ENCODE results near the gene EMC10.
A peak's percentile ranks its signal among the peaks of the same experiment; 100 is the strongest.
"Not testable (repeated sequence)": the region's sequence is repeated elsewhere in the genome, so short reads cannot be mapped to it uniquely, and the experiment has no call there.

EMC10 gene

GRCh38 chr19:50516456-50516855 is 40.1 kb downstream of the EMC10 start:
- no peak for DNase-seq

- DNase-seq, result no peak
Observed at GRCh38 chr19:50516964-50517703, 40.8 kb downstream of the EMC10 start.

DNA sequence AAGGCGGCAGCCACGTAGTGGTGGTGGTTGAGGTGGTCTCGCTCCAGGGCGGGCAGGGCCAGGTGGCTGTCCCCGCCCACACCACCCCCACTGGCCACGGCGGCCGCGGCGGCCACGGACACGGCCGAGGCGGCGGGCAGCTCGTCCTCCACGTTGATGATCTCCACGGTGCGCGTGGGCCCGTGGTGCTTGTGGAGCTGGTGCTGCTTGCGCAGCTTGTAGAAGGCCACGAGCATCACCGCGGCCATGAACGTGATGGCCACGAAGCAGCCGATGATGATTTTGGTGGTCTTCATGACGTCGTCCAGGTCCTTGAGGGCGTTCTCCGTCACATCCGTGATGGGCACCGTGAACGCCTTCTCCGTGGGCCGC is 41.4 kb downstream of the EMC10 start:
- no peak for DNase-seq

GRCh38 chr19:50518091-50519005 is 42.0 kb downstream of the EMC10 start:
- DNase-seq, result no peak

- DNase-seq, result no peak
Observed at GRCh38 chr19:50519006-50519575, 42.8 kb downstream of the EMC10 start.

- DNase-seq, result no peak
Observed at GRCh38 chr19:50520822-50521465, 44.6 kb downstream of the EMC10 start.

GRCh38 chr19:50522881-50523280 is 46.6 kb downstream of the EMC10 start:
- DNase-seq, result no peak

DNA sequence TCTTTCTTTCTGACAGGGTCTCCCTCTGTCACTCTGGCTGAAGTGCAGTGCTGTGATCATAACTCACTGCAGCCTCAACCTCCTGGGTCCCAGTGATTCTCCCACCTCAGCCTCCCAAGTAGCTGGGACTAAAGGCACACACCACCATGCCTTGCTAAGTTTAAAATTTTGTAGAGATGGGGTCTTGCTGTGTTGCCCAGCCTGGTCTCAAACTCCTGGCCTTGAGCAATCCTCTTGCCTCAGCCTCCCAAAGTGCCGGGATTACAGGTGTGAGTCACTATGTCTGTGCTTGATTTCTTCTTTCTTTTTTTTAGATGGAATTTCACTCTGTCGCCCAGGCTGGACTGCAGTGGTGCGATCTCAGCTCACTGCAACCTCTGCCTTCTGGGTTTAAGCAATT is 51.7 kb downstream of the EMC10 start:
- not testable (repeated sequence) for DNase-seq

DNA sequence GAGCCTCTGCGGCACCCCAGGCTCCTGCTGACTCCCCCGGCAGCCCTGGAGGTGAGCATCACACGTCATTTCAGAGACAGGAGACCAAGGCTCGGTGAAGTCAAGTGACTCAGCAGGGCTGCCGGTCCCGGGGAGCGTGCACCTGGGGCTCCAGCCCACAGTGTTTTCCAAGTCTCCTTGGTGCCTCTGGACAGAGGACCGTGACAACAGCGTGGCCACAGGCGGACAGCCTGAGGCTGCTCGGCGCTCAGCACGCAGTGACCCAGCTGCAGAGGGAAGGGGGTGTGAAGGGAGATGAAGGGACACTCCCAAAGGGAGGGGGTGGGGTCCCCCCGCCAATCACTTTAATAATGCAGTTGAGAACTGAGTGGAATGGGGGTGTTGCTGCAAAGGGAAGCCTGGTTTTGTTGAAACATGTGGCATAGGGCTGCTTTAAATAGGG is 54.9 kb downstream of the EMC10 start:
- DNase-seq, result no peak

GRCh38 chr19:50532952-50533351 is 56.6 kb downstream of the EMC10 start:
- DNase-seq, result no peak

DNA sequence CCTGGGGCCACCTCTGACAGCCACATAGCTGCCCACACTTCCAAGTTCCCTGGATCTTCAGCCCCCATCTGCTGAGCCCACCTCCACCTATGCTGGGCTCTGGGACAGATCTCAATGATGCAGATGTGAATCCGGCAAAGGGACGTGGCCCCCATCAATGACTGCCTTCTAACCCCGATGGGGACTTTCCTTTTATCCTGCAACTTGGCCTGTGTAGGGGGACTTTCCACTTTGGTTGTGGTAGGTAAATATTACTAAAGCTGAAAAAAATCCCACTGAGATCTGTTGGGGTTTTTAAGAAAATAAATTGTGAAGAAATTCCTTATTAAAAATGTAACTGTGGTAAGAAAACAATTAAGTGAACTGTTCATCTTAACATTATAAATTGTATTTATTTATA is 58.2 kb downstream of the EMC10 start:
- DNase-seq, result no peak

DNA sequence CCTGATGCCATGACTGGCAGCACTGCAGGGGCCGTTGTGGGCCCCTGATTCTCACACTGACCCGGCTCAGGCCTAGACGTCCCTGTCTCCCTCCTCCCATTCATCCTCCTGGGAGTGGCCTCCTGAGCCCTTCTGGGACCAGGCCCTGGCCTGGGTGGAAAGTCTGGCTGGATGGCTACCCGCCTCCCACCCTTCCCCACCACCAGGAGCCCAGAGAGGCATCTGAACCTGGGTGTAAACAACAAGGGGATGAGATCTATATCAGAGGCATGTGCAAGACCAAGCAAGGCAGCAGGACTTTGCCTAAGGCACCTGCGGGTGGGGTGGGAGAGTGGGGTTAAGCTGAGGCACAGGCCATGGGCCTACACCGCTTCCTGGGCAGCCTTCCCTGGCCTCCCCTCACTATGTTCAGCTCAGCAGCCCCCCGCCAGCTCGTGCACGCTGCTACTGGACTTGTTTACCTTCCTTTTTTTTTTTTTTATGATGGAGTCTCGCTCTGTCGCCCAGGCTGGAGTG is 59.4 kb downstream of the EMC10 start:
- no peak for DNase-seq

- no peak for DNase-seq
Observed at GRCh38 chr19:50536662-50537305, 60.5 kb downstream of the EMC10 start.

DNA sequence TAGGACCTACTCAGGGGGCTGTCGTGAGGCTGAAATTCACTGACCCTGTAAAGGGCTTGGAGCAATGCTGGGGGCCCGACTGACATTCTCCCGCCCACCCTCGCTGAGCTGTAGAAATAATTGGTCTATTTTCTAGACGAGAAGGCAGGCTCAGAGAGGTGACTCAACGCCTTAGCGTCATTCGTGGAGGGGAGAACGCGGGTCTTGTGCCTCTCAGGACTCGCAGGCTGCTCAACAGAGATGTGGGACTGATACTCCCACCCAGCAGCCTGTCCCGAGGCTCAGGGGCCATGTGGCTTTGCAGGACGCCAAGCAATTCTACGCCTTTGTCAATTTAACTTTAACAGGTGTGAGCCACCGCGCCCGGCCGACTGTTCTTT is 61.0 kb downstream of the EMC10 start:
- no peak for DNase-seq

DNA sequence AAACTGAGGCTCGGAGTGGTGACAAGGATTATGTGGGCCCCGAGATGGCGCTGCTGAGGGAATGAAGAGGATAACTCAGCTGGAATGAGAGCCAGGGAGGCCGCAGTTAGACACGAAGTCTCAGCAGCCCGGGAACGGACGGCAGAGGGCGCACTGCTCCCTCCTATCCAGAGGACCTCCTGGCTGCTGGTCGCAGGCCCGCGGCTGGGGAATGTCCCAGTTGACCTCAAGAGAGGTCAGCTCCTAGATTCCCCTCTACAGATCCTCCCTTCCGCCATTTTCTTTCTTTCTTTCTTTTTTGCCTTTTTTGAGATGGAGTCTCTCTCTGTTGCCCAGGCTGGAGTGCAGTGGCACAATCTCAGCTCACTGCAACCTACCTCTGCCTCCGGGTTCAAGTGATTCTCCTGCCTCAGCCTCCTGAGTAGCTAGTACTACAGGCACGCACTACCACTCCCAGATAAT is 61.5 kb downstream of the EMC10 start:
- DNase-seq, result peak; percentile 77

All from inflammatory macrophage treated with lipopolysaccharide for 4 hours (primary cell).